Epithelial cell of prostate (primary cell): Measurements from ENCODE around the gene ATP5MK.
"Not testable (repeated sequence)": the region's sequence is repeated elsewhere in the genome, so short reads cannot be mapped to it uniquely, and the experiment has no call there.

Experiments used
- DNase-seq: peaks from one replicate; pipeline ENCODE4 v3.0.0-alpha.2; 2011; ENCODE audit warnings: low read depth, low spot score
- H3K27ac ChIP-seq: fragments of 450-650 bp; 2 replicates; pipeline ENCODE4 v1.5.1; 2017; ENCODE audit warnings: mild to moderate bottlenecking

The ATP5MK gene

GRCh38 chr10:103396067-103396788, at the start of gene ATP5MK, which contains the start of gene PDCD11:
TSS of gene ATP5MK (minus strand) at chr10:103396475. CDS start at chr10:103392457, 4,018 bp downstream.
TSS of gene PDCD11 (plus strand) at chr10:103396626. CDS start at chr10:103398427, 1,801 bp downstream.
- peak within 1 kb of the TSS; percentile 63 for H3K27ac ChIP-seq
- peak; percentile 92 for DNase-seq

GRCh38 chr10:103445366-103445765, 49.1 kb upstream of the ATP5MK start:
- no peak for DNase-seq
- no peak overlapping the region for H3K27ac ChIP-seq

- H3K27ac ChIP-seq: no peak overlapping the region
- no peak for DNase-seq
Measured at GRCh38 chr10:103444478-103444877, 48.2 kb upstream of the ATP5MK start.

- no peak overlapping the region for H3K27ac ChIP-seq
- no peak for DNase-seq
Measured at GRCh38 chr10:103443475-103444185, 47.4 kb upstream of the ATP5MK start.

GRCh38 chr10:103442031-103442461, 45.8 kb upstream of the ATP5MK start:
- no peak for DNase-seq
- H3K27ac ChIP-seq: no peak overlapping the region

- H3K27ac ChIP-seq: no peak overlapping the region
Measured at GRCh38 chr10:103441611-103442010, 45.3 kb upstream of the ATP5MK start.

GRCh38 chr10:103441206-103441605, 44.9 kb upstream of the ATP5MK start:
- no peak for DNase-seq
- no peak overlapping the region for H3K27ac ChIP-seq

More at GRCh38 chr10:103441611-103442010, 45.3 kb upstream of the ATP5MK start:
- no peak for DNase-seq

GRCh38 chr10:103440416-103440815, 44.1 kb upstream of the ATP5MK start:
- DNase-seq: no peak
- no peak overlapping the region for H3K27ac ChIP-seq

- H3K27ac ChIP-seq: no peak overlapping the region
- no peak for DNase-seq
Measured at GRCh38 chr10:103439776-103440175, 43.5 kb upstream of the ATP5MK start.

- DNase-seq: no peak
- no peak overlapping the region for H3K27ac ChIP-seq
Measured at GRCh38 chr10:103433858-103434257, 37.6 kb upstream of the ATP5MK start.

GRCh38 chr10:103431902-103432301, 35.6 kb upstream of the ATP5MK start:
- no peak overlapping the region for H3K27ac ChIP-seq
- DNase-seq: no peak

GRCh38 chr10:103429647-103430046, 33.4 kb upstream of the ATP5MK start:
- no peak overlapping the region for H3K27ac ChIP-seq
- DNase-seq: no peak

- H3K27ac ChIP-seq: no peak overlapping the region
- no peak for DNase-seq
Measured at GRCh38 chr10:103428989-103429643, 32.8 kb upstream of the ATP5MK start.

GRCh38 chr10:103427866-103428265, 31.6 kb upstream of the ATP5MK start:
- DNase-seq: no peak
- no peak overlapping the region for H3K27ac ChIP-seq

- H3K27ac ChIP-seq: no peak overlapping the region
- DNase-seq: no peak
Measured at GRCh38 chr10:103423748-103424147, 27.5 kb upstream of the ATP5MK start.

- H3K27ac ChIP-seq: no peak overlapping the region
- no peak for DNase-seq
Measured at GRCh38 chr10:103419101-103419500, 22.8 kb upstream of the ATP5MK start.

- no peak overlapping the region for H3K27ac ChIP-seq
- no peak for DNase-seq
Measured at GRCh38 chr10:103417601-103418000, 21.3 kb upstream of the ATP5MK start.

GRCh38 chr10:103417148-103417469, 20.8 kb upstream of the ATP5MK start:
- DNase-seq, H3K27ac ChIP-seq: not testable (repeated sequence)

GRCh38 chr10:103416436-103417147, 20.3 kb upstream of the ATP5MK start:
- no peak for DNase-seq

GRCh38 chr10:103415581-103415980, 19.3 kb upstream of the ATP5MK start:
- H3K27ac ChIP-seq: no peak overlapping the region
- DNase-seq: no peak

More at GRCh38 chr10:103416436-103417147, 20.3 kb upstream of the ATP5MK start:
- H3K27ac ChIP-seq: no peak overlapping the region
